Transverse colon (tissue), 4 donors: Measurements from ENCODE around the gene COP1. TPM values are rescaled to one million over a fixed set of nuclear protein-coding genes. Genes with fewer than 3 reads are reported as not detected.

Source experiments
- DNase-seq: peaks from one replicate; pipeline ENCODE4 v3.0.0-alpha.2; 2019
- H3K27ac ChIP-seq, 4 donors: fragments of 200-600 bp; sonication (generic); 2 replicates each; pipeline ENCODE4 v1.5.1; 2016 to 2018; ENCODE audit warnings: inconsistent platforms in 4 of 4
- H3K27me3 ChIP-seq: fragments of 200-600 bp; sonication (generic); 2 replicates; pipeline ENCODE4 v1.5.1; 2017; ENCODE audit warnings: inconsistent platforms
- H3K36me3 ChIP-seq, 4 donors: fragments of 200-600 bp; sonication (generic); 2 replicates each; pipeline ENCODE4 v1.5.1; 2017 to 2019; ENCODE audit warnings: inconsistent platforms in 4 of 4
- H3K4me1 ChIP-seq, 4 donors: fragments of 200-600 bp; sonication (generic); 2 replicates each; pipeline ENCODE4 v1.5.1; 2017 to 2020; ENCODE audit warnings: inconsistent platforms in 4 of 4
- H3K4me3 ChIP-seq, 4 donors: fragments of 200-600 bp; sonication (generic); 1 replicate in 1 of 4; 2 replicates in 3 of 4; pipeline versions ENCODE4 v1.5.1 to v1.6.1; 2017 to 2019; ENCODE audit warnings: inconsistent platforms in 4 of 4
- H3K9me3 ChIP-seq, 2 donors: fragments of 200-600 bp; sonication (generic); 2 replicates each; pipeline ENCODE4 v1.5.1; 2017 to 2019; ENCODE audit warnings: inconsistent platforms in 2 of 2
- EP300 ChIP-seq: sonication (generic); formaldehyde crosslinking; IDR thresholded peaks from one replicate; pipeline ENCODE4 v1.6.1; 2017; ENCODE audit warnings: antibody characterized with exemption, low read depth
- POLR2A ChIP-seq: fragments of 450-650 bp; IDR thresholded peaks from one replicate; pipeline ENCODE4 v1.6.1; 2016; ENCODE audit warnings: antibody characterized with exemption, mild to moderate bottlenecking, moderate library complexity
- POLR2AphosphoS5 ChIP-seq, 3 donors: sonication (generic); formaldehyde crosslinking; IDR thresholded peaks; one replicate each; pipeline ENCODE4 v1.6.1; 2016; ENCODE audit warnings: antibody characterized with exemption in 3 of 3
- WGBS, 2 donors: methylation state at CpG; one replicate each; pipeline ENCODE4 v1.1.5; 2018; ENCODE audit warnings: low coverage in 1 of 2; 5-methylcytosine and 5-hydroxymethylcytosine counted together
- in situ Hi-C, 4 donors: fragments of 200-750 bp; cut with MboI; loops; one replicate each; pipeline versions ENCODE4 v1.15.0 to v1.15.1; 2017; ENCODE audit warnings: low sequenced_read_pairs in 3 of 4, low pct_ligation_motif_present in 1 of 4, low pct_unique_long_range_greater_than_20kb in 1 of 4
- intact Hi-C: fragments of 100-400 bp; cut with DNase I; formaldehyde crosslinking; loops from one replicate; pipeline ENCODE4 v1.15.1; 2023; ENCODE audit warnings: low total_unique reads
- total RNA-seq, 4 donors: library from RNA; depleted of rRNA; stranded (reverse); fragments of >200 nt; gene quantifications; one replicate each; pipeline ENCODE4 v1.1.0, GENCODE V29; 2016
- TF ChIP-seq, protein P1 (sequence below), 5 experiments: fragments of 200-600 bp in 3 of 5; fragments of 450-650 bp in 2 of 5; sonication (generic) in 3 of 5; IDR thresholded peaks; 1 replicate in 2 of 5; 2 replicates in 3 of 5; pipeline ENCODE4 v1.5.1; 2016 to 2017; ENCODE audit warnings: antibody characterized with exemption in 5 of 5, inconsistent platforms in 3 of 5, mild to moderate bottlenecking in 2 of 5, moderate library complexity in 1 of 5

COP1 gene
- total RNA-seq, 4 donors from 2014 or later = 52.3 to 190 (median 109) TPM

DNA sequence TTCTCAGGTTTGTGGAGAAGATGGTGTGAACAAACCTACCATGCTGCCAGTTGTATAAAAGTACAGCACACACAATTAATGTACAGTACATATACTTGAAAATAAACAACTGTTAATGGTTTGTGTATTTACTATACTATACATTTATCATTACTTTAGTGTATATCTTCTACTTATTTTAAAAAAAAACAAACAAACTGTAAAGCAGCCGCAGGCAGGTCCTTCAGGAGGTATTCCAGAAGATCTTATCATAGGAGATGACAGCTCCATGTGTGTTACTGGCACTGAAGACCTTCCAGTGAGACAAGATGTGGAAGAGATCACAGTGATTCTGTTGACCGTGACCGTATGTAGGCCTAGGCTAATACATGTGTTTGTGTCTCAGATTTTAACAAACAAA, 155.7 kb downstream of the COP1 start:
- 90 to 97% methylated on average over 3 of the region's 3 CpGs for WGBS, 2 donors
- TF ChIP-seq, protein P1, sequence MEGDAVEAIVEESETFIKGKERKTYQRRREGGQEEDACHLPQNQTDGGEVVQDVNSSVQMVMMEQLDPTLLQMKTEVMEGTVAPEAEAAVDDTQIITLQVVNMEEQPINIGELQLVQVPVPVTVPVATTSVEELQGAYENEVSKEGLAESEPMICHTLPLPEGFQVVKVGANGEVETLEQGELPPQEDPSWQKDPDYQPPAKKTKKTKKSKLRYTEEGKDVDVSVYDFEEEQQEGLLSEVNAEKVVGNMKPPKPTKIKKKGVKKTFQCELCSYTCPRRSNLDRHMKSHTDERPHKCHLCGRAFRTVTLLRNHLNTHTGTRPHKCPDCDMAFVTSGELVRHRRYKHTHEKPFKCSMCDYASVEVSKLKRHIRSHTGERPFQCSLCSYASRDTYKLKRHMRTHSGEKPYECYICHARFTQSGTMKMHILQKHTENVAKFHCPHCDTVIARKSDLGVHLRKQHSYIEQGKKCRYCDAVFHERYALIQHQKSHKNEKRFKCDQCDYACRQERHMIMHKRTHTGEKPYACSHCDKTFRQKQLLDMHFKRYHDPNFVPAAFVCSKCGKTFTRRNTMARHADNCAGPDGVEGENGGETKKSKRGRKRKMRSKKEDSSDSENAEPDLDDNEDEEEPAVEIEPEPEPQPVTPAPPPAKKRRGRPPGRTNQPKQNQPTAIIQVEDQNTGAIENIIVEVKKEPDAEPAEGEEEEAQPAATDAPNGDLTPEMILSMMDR (IDR thresholded peaks at IDR 0.05) = no peak
- TF ChIP-seq POLR2A = no peak
- TF ChIP-seq POLR2AphosphoS5 (IDR thresholded peaks at IDR 0.05) = no peak
- no peak for TF ChIP-seq EP300
- no peak overlapping the region for H3K27ac ChIP-seq
- no peaks in the 10 kb centered on the region for H3K36me3 ChIP-seq
- no peaks in the 10 kb centered on the region for H3K9me3 ChIP-seq
- H3K4me1 ChIP-seq = peaks cover 0 to 3% (median under 1%) of the 10 kb centered on the region in 4 donors
- intact Hi-C loops (no loop called here), in situ Hi-C loops (loop anchor here in 2 of 4 donors (25.0 kb wide), 1 partner anchor 564 kb away; no protein-coding TSS in a partner anchor)
- no peak overlapping the region for H3K4me3 ChIP-seq
- DNase-seq = no peak
- no peaks in the 10 kb centered on the region for H3K27me3 ChIP-seq

DNA sequence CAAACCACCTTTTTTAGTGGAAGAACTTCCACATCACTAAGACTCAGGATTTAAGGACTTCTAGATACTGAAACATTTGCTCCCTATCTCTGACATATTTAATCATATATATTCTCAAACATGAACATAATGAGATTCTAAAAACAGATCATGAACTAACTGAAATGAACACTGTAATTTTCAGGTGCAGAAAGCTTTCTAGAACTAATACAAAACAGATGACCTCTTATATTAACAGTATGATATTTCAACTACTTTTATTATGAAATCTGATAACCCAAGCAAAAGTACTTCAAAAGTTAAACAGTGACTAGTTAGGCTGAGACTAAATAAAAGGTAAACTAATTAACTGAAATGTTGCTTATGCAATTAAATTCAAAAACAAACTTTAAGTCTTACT, 157.5 kb downstream of the COP1 start:
- Histone ChIP-seq H3K27ac (no peak overlapping the region), H3K4me3 (no peak overlapping the region), H3K4me1 (no peaks in the 10 kb centered on the region), H3K9me3 (no peaks in the 10 kb centered on the region), H3K27me3 (no peaks in the 10 kb centered on the region), H3K36me3 (no peaks in the 10 kb centered on the region)
- TF ChIP-seq EP300 (no peak), POLR2A (no peak), POLR2AphosphoS5 (IDR thresholded peaks at IDR 0.05) (no peak)
- TF ChIP-seq, protein P1 (IDR thresholded peaks at IDR 0.05) = no peak
- in situ Hi-C loops = no loop called here
- no peak for DNase-seq
- intact Hi-C loops = no loop called here

DNA sequence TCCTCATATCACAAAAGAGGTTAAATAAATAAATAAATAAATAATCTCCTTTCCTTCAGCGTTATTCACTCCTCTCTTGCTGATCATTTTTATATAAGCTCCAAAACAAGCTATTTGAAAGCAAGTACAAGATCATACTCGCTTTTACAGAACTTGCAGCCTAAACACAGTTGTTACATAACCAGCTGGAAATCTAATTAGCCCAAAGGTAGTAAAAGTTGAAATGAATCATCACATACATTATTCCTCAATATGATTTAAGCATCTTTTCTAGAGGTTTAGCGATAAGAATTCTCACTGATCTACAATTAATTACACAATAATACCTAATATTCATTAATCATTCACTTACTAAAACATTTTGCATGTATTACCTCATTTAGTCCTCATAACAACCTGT, 160.2 kb downstream of the COP1 start:
- WGBS, 2 donors = 97 to 99% methylated on average over 3 of the region's 3 CpGs
- no peak for DNase-seq
- TF ChIP-seq EP300 (no peak), POLR2AphosphoS5 (IDR thresholded peaks at IDR 0.05) (no peak), POLR2A (no peak)
- TF ChIP-seq, protein P1 (IDR thresholded peaks at IDR 0.05) = no peak

DNA sequence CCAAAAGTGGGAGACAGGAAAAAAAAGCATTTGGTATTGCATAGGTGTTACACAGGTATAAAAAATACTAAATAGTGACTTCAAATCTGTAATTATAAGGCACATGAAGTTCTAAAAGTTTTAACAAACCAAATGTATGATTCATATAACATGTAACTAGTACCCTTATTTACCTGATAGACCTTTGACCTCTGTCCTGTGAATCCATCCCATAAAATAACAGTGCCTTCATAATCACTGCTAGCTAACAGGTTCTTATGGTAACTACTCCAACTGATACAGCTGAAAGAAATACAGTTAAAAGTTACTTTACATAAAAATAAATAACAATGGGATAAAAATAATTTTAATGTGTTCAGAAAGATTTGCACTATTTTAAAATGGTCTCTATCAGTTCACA, 163.5 kb downstream of the COP1 start:
- Histone ChIP-seq H3K9me3 (no peaks in the 10 kb centered on the region), H3K36me3 (peaks cover 0 to 46% (median 8%) of the 10 kb centered on the region in 4 donors), H3K4me3 (no peak overlapping the region), H3K4me1 (no peaks in the 10 kb centered on the region), H3K27me3 (no peaks in the 10 kb centered on the region), H3K27ac (no peak overlapping the region)
- intact Hi-C loops = no loop called here
- no peak for TF ChIP-seq POLR2AphosphoS5 (IDR thresholded peaks at IDR 0.05)
- TF ChIP-seq POLR2A = no peak
- no peak for TF ChIP-seq EP300
- TF ChIP-seq, protein P1 (IDR thresholded peaks at IDR 0.05) = no peak
- no peak for DNase-seq
- in situ Hi-C loops = no loop called here

More for the DNA sequence above, 160.2 kb downstream of the COP1 start:
- intact Hi-C loops = no loop called here
- Histone ChIP-seq H3K9me3 (no peaks in the 10 kb centered on the region), H3K4me1 (no peaks in the 10 kb centered on the region), H3K27me3 (no peaks in the 10 kb centered on the region), H3K36me3 (peaks cover 0 to 16% (median 2%) of the 10 kb centered on the region in 4 donors), H3K27ac (no peak overlapping the region), H3K4me3 (no peak overlapping the region)
- in situ Hi-C loops = no loop called here
